Fibroblast of gingiva (primary cell): Measurements from ENCODE around the gene TRIM60.
"Not testable (repeated sequence)": the region's sequence is repeated elsewhere in the genome, so short reads cannot be mapped to it uniquely, and the experiment has no call there.

Source experiments
- DNase-seq: peaks from one replicate; pipeline ENCODE4 v3.0.0-alpha.2; 2011; ENCODE audit warnings: low read depth

TRIM60 gene

GRCh38 chr4:165031436-165032211, at the start of gene TRIM60:
Gene TRIM60, plus strand, starts transcription at chr4:165031999. Its CDS starts 8,074 bp downstream, at chr4:165040073.
- no peak for DNase-seq

DNA sequence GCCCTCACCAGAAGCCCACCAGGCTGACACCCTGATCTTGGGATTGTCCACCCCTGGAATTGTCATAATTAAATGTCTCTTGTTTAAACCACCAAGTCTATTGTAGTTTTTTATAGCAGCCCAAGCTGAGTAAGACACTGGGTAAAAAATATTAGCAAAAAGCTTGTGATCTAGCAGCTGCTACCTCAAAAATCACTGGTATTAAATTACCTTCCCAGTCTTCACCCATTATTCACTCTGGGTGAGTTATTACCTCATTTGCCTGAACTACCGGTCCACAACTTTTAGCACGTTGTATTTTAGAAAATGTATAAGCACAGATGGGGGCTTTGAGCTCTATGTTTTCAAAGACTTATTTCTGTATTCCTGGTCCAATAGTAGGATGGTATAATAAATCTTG, 42.3 kb upstream of the TRIM60 start:
- no peak for DNase-seq

- not testable (repeated sequence) for DNase-seq
Observed at GRCh38 chr4:164990786-164991185, 41.0 kb upstream of the TRIM60 start.

- not testable (repeated sequence) for DNase-seq
Observed at GRCh38 chr4:164996123-164996522, 35.7 kb upstream of the TRIM60 start.

GRCh38 chr4:164997324-164997723, 34.5 kb upstream of the TRIM60 start:
- DNase-seq, result no peak

- DNase-seq, result no peak
Observed at GRCh38 chr4:164997941-164998340, 33.9 kb upstream of the TRIM60 start.

DNA sequence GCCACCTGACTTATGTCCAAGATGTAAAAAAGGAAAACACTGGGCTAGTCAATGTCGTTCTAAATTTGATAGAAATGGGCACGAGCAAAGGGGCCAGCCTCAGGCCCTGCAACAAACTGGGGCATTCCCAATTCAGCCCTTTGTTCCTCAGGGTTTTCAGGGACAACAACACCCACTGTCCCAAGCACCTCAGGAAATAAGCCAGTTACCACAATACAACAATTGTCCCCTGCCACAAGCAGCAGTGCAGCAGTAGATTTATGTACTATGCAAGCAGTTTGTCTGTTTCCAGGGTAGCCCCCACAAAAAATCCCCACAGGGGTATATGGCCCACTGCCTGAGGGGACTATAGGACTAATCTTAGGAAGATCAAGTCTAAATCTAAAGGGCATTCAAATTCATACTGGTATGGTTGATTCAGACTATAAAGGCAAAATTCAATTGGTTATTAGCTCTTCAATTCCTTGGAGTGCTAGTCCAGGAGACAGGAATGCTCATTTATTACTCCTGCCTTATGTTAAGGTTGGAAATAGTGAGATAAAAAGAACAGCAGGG, 33.2 kb upstream of the TRIM60 start:
- DNase-seq, result not testable (repeated sequence)

GRCh38 chr4:165001957-165002356, 29.8 kb upstream of the TRIM60 start:
- DNase-seq, result not testable (repeated sequence)

DNA sequence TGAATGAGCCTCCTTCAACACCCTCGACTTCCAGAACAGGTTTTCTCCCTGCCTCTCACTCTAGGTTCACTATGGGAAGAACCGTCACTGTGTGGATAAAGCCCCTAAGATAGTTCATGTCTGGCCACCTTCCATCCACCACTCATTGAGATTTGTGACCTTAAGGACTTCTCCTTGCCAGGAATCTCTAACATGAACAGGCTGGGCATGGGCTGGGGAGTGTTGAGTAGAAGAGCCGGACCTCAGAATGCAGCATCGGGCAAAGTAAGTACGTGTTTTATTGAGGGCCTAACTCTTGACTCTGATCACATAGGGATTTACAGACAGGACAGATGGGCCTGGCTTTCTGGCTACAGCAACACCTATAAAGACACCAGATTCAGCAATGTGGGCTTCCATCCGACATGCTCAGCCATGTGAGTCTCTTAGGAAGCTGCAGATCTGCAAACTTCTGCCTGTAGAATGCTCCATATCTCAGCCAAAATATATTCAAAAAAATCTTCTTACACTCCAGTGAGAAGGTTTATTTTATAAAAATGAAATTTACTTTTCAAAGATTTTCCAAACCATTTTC, 26.4 kb upstream of the TRIM60 start:
- no peak for DNase-seq

- DNase-seq, result no peak
Observed at GRCh38 chr4:165006456-165006855, 25.3 kb upstream of the TRIM60 start.

- DNase-seq, result no peak
Observed at GRCh38 chr4:165006886-165007285, 24.9 kb upstream of the TRIM60 start.

DNA sequence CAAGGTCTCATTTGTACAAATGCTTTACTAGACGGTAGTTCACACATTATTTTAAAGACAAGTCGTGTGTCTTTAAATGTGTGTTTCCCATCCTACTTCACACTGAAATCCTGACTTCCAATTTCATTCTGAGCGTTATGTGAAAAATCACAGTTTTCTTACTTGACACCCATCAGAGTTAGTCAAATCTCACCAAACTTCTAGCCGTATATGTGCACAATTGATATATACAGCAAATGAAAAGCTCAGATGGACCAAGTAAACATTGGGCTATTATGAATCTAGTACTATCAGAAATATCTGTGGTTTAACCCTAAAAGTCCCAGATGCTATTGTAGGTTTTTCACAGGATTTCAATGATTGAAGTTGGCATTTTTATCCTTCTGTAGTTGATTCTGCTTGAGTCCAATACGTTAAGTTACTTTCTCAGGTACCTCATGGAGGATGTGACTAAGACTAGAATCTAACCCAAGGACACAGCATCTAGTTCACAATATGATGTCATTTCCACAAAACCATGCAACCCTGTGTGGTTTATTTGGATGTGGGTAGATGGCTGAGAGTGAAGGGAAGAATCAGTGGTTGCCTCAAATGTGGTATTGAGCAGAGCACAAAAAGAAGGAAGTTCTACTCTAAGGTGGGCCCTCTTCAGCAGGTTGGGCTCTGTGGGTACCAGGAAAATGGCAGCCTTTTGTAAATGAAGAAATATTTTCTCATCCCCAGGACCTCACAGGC, 22.1 kb upstream of the TRIM60 start:
- DNase-seq, result no peak

- DNase-seq, result no peak
Observed at GRCh38 chr4:165010487-165010886, 21.3 kb upstream of the TRIM60 start.

- DNase-seq, result no peak
Observed at GRCh38 chr4:165010991-165011390, 20.8 kb upstream of the TRIM60 start.

DNA sequence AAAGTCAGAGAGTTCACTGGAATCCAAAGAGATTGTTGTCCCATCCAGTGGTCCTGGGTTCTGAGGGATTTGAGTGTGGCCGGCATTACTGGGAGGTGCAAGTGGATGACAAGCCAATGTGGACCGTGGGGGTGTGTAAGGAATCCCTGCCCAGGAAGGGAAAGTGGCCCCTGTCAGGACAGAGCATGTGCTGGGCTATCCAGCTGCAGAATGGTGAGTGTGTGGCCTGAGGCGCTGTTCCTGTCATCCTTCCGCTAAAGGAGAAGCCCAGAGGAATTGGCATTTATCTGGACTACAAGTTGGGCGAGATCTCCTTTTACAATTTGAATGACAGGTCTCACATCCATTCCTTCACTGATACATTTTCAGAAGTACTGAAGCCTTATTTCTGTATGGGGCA, 20.4 kb upstream of the TRIM60 start:
- DNase-seq, result no peak

DNA sequence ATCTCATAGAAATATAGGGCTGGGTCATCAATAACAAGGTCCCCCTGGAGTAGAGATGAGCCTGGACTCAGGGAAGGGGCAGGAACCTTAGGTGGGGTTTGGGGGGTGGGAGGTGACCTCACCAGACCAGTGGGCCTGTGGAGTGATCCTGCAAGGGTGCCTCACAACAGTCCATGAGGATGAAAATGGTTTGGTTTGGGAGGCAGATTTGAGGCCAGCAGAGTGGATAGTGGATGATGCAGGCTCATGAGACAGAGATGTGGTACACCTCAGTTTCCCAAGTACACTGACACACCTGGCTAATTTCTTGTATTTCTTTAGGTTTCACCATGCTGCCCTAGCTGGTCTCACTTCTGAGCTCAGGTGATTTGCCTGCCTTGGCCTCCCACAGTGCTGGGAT, 18.1 kb upstream of the TRIM60 start:
- no peak for DNase-seq

- DNase-seq, result no peak
Observed at GRCh38 chr4:165016971-165017370, 14.8 kb upstream of the TRIM60 start.

DNA sequence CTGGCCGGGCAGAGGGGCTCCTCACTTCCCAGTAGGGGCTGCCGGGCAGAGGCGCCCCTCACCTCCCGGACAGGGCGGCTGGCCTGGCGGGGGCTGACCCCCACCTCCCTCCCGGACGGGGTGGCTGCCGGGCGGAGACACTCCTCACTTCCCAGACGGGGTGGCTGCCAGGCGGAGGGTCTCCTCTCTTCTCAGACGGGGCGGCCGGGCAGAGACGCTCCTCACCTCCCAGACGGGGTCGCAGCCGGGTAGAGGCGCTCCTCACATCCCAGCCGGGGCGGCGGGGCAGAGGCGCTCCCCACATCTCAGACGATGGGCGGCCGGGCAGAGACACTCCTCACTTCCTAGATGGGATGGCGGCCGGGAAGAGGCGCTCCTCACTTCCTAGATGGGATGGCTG, 11.8 kb upstream of the TRIM60 start:
- DNase-seq, result not testable (repeated sequence)

DNA sequence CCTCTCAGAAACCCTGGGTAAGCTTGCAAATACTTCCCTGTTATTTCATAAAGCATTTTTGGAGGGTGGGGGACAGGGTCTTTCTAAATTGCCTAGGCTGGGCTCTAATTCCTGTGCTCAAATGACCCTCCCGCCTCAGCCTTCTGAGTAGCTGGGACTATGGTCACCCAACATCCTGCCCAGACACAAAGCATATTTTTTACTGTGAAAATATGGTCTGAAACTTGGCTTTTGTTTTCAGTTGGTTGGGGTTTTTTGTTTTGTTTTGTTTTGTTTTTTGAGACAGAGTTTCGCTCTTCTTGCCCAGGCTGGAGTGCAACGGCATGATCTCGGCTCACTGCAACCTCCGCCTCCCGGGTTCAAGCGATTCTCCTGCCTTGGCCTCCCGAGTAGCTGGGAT, 6.0 kb upstream of the TRIM60 start:
- DNase-seq, result not testable (repeated sequence)

- DNase-seq, result no peak
Observed at GRCh38 chr4:165027762-165028402, 3.9 kb upstream of the TRIM60 start.

- no peak for DNase-seq
Observed at GRCh38 chr4:165048170-165048569, 16.4 kb downstream of the TRIM60 start.

- DNase-seq, result no peak
Observed at GRCh38 chr4:165052627-165053026, 20.8 kb downstream of the TRIM60 start.
